ENCODE results near the gene ERC1. TPM values are rescaled to one million over a fixed set of nuclear protein-coding genes. Genes with fewer than 3 reads are reported as not detected.

ERC1 gene
- polyA plus RNA-seq, 1 donor from 2014 or later: 7.1 TPM

DNA sequence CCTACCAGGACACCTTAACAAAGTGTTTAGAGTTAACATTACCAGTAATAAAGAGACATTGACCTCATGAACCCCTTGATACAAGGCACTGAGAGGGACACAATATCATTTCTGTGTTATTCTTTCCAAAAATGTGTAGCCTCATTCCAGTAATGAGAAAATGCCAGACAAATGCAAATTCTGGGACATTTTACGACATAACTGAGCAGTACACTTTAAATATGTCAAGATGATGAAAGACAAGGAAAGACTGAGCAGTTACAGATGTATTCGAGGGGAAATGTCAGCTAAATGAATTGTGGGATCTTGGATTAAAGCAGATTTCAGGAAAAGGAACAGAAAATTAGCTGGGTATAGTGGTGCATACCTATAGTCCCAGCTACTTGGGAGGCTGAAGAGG, 255.6 kb downstream of the ERC1 start:
- no peak overlapping the region for H3K4me3 ChIP-seq (ENCODE audit: low read length)
- no peaks in the 10 kb centered on the region for H3K79me2 ChIP-seq (replicated peaks; ENCODE audit: insufficient read depth, low read length)
- H3K9me2 ChIP-seq (ENCODE audit: insufficient read depth, low read length): no peaks in the 10 kb centered on the region
- no peaks in the 10 kb centered on the region for H3K27me3 ChIP-seq (ENCODE audit: insufficient read depth, low read depth, low read length)
- H3K4me2 ChIP-seq (ENCODE audit: low read length): no peak overlapping the region
- no peak overlapping the region for H3K9ac ChIP-seq (ENCODE audit: low read length)
- no peaks in the 10 kb centered on the region for H3K36me3 ChIP-seq (ENCODE audit: insufficient read depth, low read length)
- no peaks in the 10 kb centered on the region for H3K9me3 ChIP-seq (ENCODE audit: low read length)
- no peaks in the 10 kb centered on the region for H3F3A ChIP-seq (ENCODE audit: insufficient read depth, low read length, poor library complexity, severe bottlenecking)
- H4K20me1 ChIP-seq (ENCODE audit: insufficient read depth): no peaks in the 10 kb centered on the region
- no peak overlapping the region for H3K27ac ChIP-seq (ENCODE audit: low read length)
- H2AFZ ChIP-seq (ENCODE audit: low read depth, low read length): no peak overlapping the region
- no peak for TF ChIP-seq EZH2 (IDR thresholded peaks at IDR 0.05; ENCODE audit: borderline replicate concordance, insufficient read depth, low read length, poor library complexity, severe bottlenecking)
- TF ChIP-seq, protein P1, sequence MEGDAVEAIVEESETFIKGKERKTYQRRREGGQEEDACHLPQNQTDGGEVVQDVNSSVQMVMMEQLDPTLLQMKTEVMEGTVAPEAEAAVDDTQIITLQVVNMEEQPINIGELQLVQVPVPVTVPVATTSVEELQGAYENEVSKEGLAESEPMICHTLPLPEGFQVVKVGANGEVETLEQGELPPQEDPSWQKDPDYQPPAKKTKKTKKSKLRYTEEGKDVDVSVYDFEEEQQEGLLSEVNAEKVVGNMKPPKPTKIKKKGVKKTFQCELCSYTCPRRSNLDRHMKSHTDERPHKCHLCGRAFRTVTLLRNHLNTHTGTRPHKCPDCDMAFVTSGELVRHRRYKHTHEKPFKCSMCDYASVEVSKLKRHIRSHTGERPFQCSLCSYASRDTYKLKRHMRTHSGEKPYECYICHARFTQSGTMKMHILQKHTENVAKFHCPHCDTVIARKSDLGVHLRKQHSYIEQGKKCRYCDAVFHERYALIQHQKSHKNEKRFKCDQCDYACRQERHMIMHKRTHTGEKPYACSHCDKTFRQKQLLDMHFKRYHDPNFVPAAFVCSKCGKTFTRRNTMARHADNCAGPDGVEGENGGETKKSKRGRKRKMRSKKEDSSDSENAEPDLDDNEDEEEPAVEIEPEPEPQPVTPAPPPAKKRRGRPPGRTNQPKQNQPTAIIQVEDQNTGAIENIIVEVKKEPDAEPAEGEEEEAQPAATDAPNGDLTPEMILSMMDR (IDR thresholded peaks at IDR 0.05; ENCODE audit: poor library complexity, severe bottlenecking): no peak
- no peak for TF ChIP-seq TAF1 (IDR thresholded peaks at IDR 0.05; ENCODE audit: low read depth)
- TF ChIP-seq REST (IDR thresholded peaks at IDR 0.05; ENCODE audit: borderline replicate concordance): no peak
- TF ChIP-seq POLR2AphosphoS5 (IDR thresholded peaks at IDR 0.05): no peak
- TF ChIP-seq SMC3 (conservative IDR thresholded peaks at IDR 0.05; ENCODE audit: poor library complexity): no peak
- TF ChIP-seq EP300 (conservative IDR thresholded peaks at IDR 0.05; ENCODE audit: poor library complexity, severe bottlenecking): no peak
- no peak for TF ChIP-seq MXI1 (conservative IDR thresholded peaks at IDR 0.05; ENCODE audit: poor library complexity, severe bottlenecking)
- no peak for TF ChIP-seq RAD21 (conservative IDR thresholded peaks at IDR 0.05)

DNA sequence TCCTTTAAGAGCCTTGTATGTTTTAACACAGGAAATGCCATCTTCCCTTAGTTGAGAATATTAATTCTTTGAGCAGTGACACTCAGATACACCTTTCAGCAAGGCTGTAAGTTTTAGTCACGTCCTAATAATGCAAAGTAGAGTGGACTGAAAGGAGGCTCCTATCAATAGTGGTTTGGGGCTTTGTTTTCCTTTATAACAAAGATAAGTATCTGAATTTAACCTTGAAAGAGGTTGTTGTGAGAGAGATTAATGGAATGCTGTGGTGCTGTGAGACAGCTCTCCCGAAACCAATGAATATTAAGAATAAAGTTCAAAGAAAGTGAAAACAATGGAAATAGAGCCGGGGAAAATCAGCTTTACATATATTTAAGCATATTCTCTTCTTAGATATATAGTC, 259.6 kb downstream of the ERC1 start:
- no peaks in the 10 kb centered on the region for H3K9me3 ChIP-seq (ENCODE audit: low read length)
- H3K36me3 ChIP-seq (ENCODE audit: insufficient read depth, low read length): no peaks in the 10 kb centered on the region
- no peak overlapping the region for H3K4me2 ChIP-seq (ENCODE audit: low read length)
- TF ChIP-seq SMC3 (conservative IDR thresholded peaks at IDR 0.05; ENCODE audit: poor library complexity) (no peak), TAF1 (IDR thresholded peaks at IDR 0.05; ENCODE audit: low read depth) (no peak), RAD21 (conservative IDR thresholded peaks at IDR 0.05) (no peak), EP300 (conservative IDR thresholded peaks at IDR 0.05; ENCODE audit: poor library complexity, severe bottlenecking) (no peak), REST (IDR thresholded peaks at IDR 0.05; ENCODE audit: borderline replicate concordance) (no peak), POLR2AphosphoS5 (IDR thresholded peaks at IDR 0.05) (no peak), EZH2 (IDR thresholded peaks at IDR 0.05; ENCODE audit: borderline replicate concordance, insufficient read depth, low read length, poor library complexity, severe bottlenecking) (no peak), MXI1 (conservative IDR thresholded peaks at IDR 0.05; ENCODE audit: poor library complexity, severe bottlenecking) (no peak)
- TF ChIP-seq, protein P1 (IDR thresholded peaks at IDR 0.05; ENCODE audit: poor library complexity, severe bottlenecking): no peak
- no peaks in the 10 kb centered on the region for H3K27me3 ChIP-seq (ENCODE audit: insufficient read depth, low read depth, low read length)
- H2AFZ ChIP-seq (ENCODE audit: low read depth, low read length): no peak overlapping the region
- no peaks in the 10 kb centered on the region for H3K79me2 ChIP-seq (replicated peaks; ENCODE audit: insufficient read depth, low read length)
- no peak overlapping the region for H3K9ac ChIP-seq (ENCODE audit: low read length)
- peaks cover 3% of the 10 kb centered on the region for H3F3A ChIP-seq (ENCODE audit: insufficient read depth, low read length, poor library complexity, severe bottlenecking)
- H3K27ac ChIP-seq (ENCODE audit: low read length): no peak overlapping the region
- H4K20me1 ChIP-seq (ENCODE audit: insufficient read depth): no peaks in the 10 kb centered on the region
- H3K9me2 ChIP-seq (ENCODE audit: insufficient read depth, low read length): no peaks in the 10 kb centered on the region
- no peak overlapping the region for H3K4me3 ChIP-seq (ENCODE audit: low read length)

Data from neural cell (in vitro differentiated cells).